ENCODE data around the gene RAB3B. TPM values are rescaled to one million over a fixed set of nuclear protein-coding genes. Genes with fewer than 3 reads are reported as not detected.
"Not testable (repeated sequence)": the region's sequence is repeated elsewhere in the genome, so short reads cannot be mapped to it uniquely, and the experiment has no call there.

Gene RAB3B
- total RNA-seq, 2 experiments from 2014 or later, result 0.03 to 0.06 TPM

- H3K27me3 Mint-ChIP-seq, result peaks cover 17% of the 10 kb centered on the region
- DNase-seq (no peak), ATAC-seq (ENCODE audit: low read depth) (no peak)
- H3K4me3 Mint-ChIP-seq, result no peak overlapping the region
- no peak overlapping the region for H3K27ac Mint-ChIP-seq
- H3K4me1 Mint-ChIP-seq, result peaks cover 2% of the 10 kb centered on the region
- no peaks in the 10 kb centered on the region for H3K9me3 Mint-ChIP-seq
- no peaks in the 10 kb centered on the region for H3K36me3 Mint-ChIP-seq
- POLR2A ChIA-PET, result no interaction called here
These were observed 77.6 kb downstream of the RAB3B start for GRCh38 chr1:51912881-51913280.

- POLR2A ChIA-PET, result no interaction called here
- peaks cover 4% of the 10 kb centered on the region for H3K36me3 Mint-ChIP-seq
- ATAC-seq (ENCODE audit: low read depth), result no peak
- H3K9me3 Mint-ChIP-seq, result peaks cover 4% of the 10 kb centered on the region
- H3K27ac Mint-ChIP-seq, result no peak overlapping the region
- H3K27me3 Mint-ChIP-seq, result peaks cover 7% of the 10 kb centered on the region
- no peak for DNase-seq
- H3K4me3 Mint-ChIP-seq, result no peak overlapping the region
- H3K4me1 Mint-ChIP-seq, result peaks cover 7% of the 10 kb centered on the region
These were observed 80.1 kb downstream of the RAB3B start for GRCh38 chr1:51910221-51911000.

GRCh38 chr1:51908499-51908898 is 82.0 kb downstream of the RAB3B start:
- Mint-ChIP-seq H3K9me3 (peaks cover 4% of the 10 kb centered on the region), H3K36me3 (peaks cover 4% of the 10 kb centered on the region), H3K4me1 (peaks cover 7% of the 10 kb centered on the region), H3K27ac (no peak overlapping the region), H3K27me3 (no peaks in the 10 kb centered on the region), H3K4me3 (no peak overlapping the region)
- ATAC-seq (ENCODE audit: low read depth) (no peak), DNase-seq (no peak)
- POLR2A ChIA-PET, result no interaction called here

GRCh38 chr1:51907079-51907702 is 83.3 kb downstream of the RAB3B start:
- Mint-ChIP-seq H3K4me3 (no peak overlapping the region), H3K4me1 (peaks cover 7% of the 10 kb centered on the region), H3K27me3 (peaks cover 2% of the 10 kb centered on the region), H3K27ac (no peak overlapping the region), H3K9me3 (peaks cover 4% of the 10 kb centered on the region), H3K36me3 (peaks cover 4% of the 10 kb centered on the region)
- POLR2A ChIA-PET, result no interaction called here
- ATAC-seq (ENCODE audit: low read depth), result no peak
- DNase-seq, result no peak

GRCh38 chr1:51906306-51907078 is 84.0 kb downstream of the RAB3B start:
- H3K4me1 Mint-ChIP-seq, result peaks cover 7% of the 10 kb centered on the region
- ATAC-seq (ENCODE audit: low read depth), result no peak
- peaks cover 4% of the 10 kb centered on the region for H3K36me3 Mint-ChIP-seq
- no peak overlapping the region for H3K4me3 Mint-ChIP-seq
- POLR2A ChIA-PET, result no interaction called here
- H3K9me3 Mint-ChIP-seq, result peaks cover 4% of the 10 kb centered on the region
- no peak for DNase-seq
- H3K27ac Mint-ChIP-seq, result peak overlapping the region; percentile 68
- peaks cover 2% of the 10 kb centered on the region for H3K27me3 Mint-ChIP-seq

- POLR2A ChIA-PET, result no interaction called here
- no peak overlapping the region for H3K27ac Mint-ChIP-seq
- ATAC-seq (ENCODE audit: low read depth) (no peak), DNase-seq (no peak)
- H3K36me3 Mint-ChIP-seq, result peaks cover 4% of the 10 kb centered on the region
- peaks cover 5% of the 10 kb centered on the region for H3K4me1 Mint-ChIP-seq
- H3K4me3 Mint-ChIP-seq, result no peak overlapping the region
- H3K9me3 Mint-ChIP-seq, result peaks cover 4% of the 10 kb centered on the region
- H3K27me3 Mint-ChIP-seq, result peaks cover 9% of the 10 kb centered on the region
These were observed 88.0 kb downstream of the RAB3B start for GRCh38 chr1:51902456-51902855.

- POLR2A ChIA-PET, result no interaction called here
- H3K9me3 Mint-ChIP-seq, result no peaks in the 10 kb centered on the region
- H3K27me3 Mint-ChIP-seq, result peaks cover 14% of the 10 kb centered on the region
- no peaks in the 10 kb centered on the region for H3K36me3 Mint-ChIP-seq
- no peak for DNase-seq
- no peak overlapping the region for H3K27ac Mint-ChIP-seq
- no peak for ATAC-seq (ENCODE audit: low read depth)
- peaks cover 3% of the 10 kb centered on the region for H3K4me1 Mint-ChIP-seq
- H3K4me3 Mint-ChIP-seq, result no peak overlapping the region
These were observed 89.3 kb downstream of the RAB3B start for GRCh38 chr1:51901151-51901550.

- Mint-ChIP-seq H3K4me3 (no peak overlapping the region), H3K4me1 (peaks cover 3% of the 10 kb centered on the region), H3K27ac (no peak overlapping the region), H3K27me3 (peaks cover 24% of the 10 kb centered on the region), H3K9me3 (no peaks in the 10 kb centered on the region), H3K36me3 (no peaks in the 10 kb centered on the region)
- DNase-seq (no peak), ATAC-seq (ENCODE audit: low read depth) (no peak)
- POLR2A ChIA-PET, result no interaction called here
These were observed 91.5 kb downstream of the RAB3B start for GRCh38 chr1:51899022-51899421.

GRCh38 chr1:51898090-51898734 is 92.3 kb downstream of the RAB3B start:
- ATAC-seq (ENCODE audit: low read depth), result no peak

GRCh38 chr1:51897699-51898031 is 92.8 kb downstream of the RAB3B start:
- Mint-ChIP-seq H3K4me1 (peaks cover 3% of the 10 kb centered on the region), H3K36me3 (no peaks in the 10 kb centered on the region), H3K9me3 (no peaks in the 10 kb centered on the region), H3K27ac (no peak overlapping the region), H3K27me3 (peaks cover 28% of the 10 kb centered on the region), H3K4me3 (no peak overlapping the region)
- POLR2A ChIA-PET, result no interaction called here
- ATAC-seq (ENCODE audit: low read depth) (no peak), DNase-seq (no peak)

More at GRCh38 chr1:51898090-51898734, 92.3 kb downstream of the RAB3B start:
- H3K4me1 Mint-ChIP-seq, result peaks cover 3% of the 10 kb centered on the region
- no peak for DNase-seq
- H3K27ac Mint-ChIP-seq, result no peak overlapping the region
- H3K4me3 Mint-ChIP-seq, result no peak overlapping the region
- H3K9me3 Mint-ChIP-seq, result no peaks in the 10 kb centered on the region
- POLR2A ChIA-PET, result no interaction called here
- H3K36me3 Mint-ChIP-seq, result no peaks in the 10 kb centered on the region
- H3K27me3 Mint-ChIP-seq, result peaks cover 26% of the 10 kb centered on the region

GRCh38 chr1:51894748-51895147 is 95.8 kb downstream of the RAB3B start:
- H3K27me3 Mint-ChIP-seq, result peaks cover 48% of the 10 kb centered on the region
- H3K9me3 Mint-ChIP-seq; ATAC-seq (ENCODE audit: low read depth); H3K27ac Mint-ChIP-seq; H3K36me3 Mint-ChIP-seq; H3K4me3 Mint-ChIP-seq; POLR2A ChIA-PET; DNase-seq; H3K4me1 Mint-ChIP-seq: not testable (repeated sequence)

- DNase-seq, result peak; percentile 96
- Mint-ChIP-seq H3K4me1 (peaks cover 28% of the 10 kb centered on the region), H3K9me3 (no peaks in the 10 kb centered on the region), H3K27me3 (peaks cover 11% of the 10 kb centered on the region), H3K4me3 (no peak within 1 kb of the TSS), H3K27ac (no peak within 1 kb of the TSS), H3K36me3 (peaks cover 14% of the 10 kb centered on the region)
- ATAC-seq (ENCODE audit: low read depth), result peak; percentile 95
- POLR2A ChIA-PET, result interaction anchor here (1.2 to 1.5 kb wide), 6 partner anchors 9 to 360 kb away, joined by 3 to 4 read pairs (median 3); partner anchors contain the start of gene EPS15
These were observed 111.7 kb downstream of the RAB3B start, which contains the start of gene NRDC for GRCh38 chr1:51878616-51879336. TSS of gene NRDC (minus strand) at chr1:51878727. CDS start at chr1:51878615, 112 bp downstream.

GRCh38 chr1:51878308-51878615 is 112.2 kb downstream of the RAB3B start:
- Mint-ChIP-seq H3K27me3 (peaks cover 6% of the 10 kb centered on the region), H3K9me3 (no peaks in the 10 kb centered on the region), H3K27ac (no peak overlapping the region), H3K4me1 (peaks cover 30% of the 10 kb centered on the region), H3K4me3 (no peak overlapping the region), H3K36me3 (peaks cover 14% of the 10 kb centered on the region)
- POLR2A ChIA-PET, result interaction anchor here (0.5 to 1.5 kb wide), 8 partner anchors 9 to 1158 kb away, joined by 3 to 4 read pairs (median 4); partner anchors contain the start of gene EPS15
- ATAC-seq (ENCODE audit: low read depth), result no peak
- no peak for DNase-seq

Data from activated naive CD8-positive, alpha-beta T cell treated with anti-CD3 and anti-CD28 coated beads, Interleukin-2, amount 10 ng/mL, durations not matched to agents 7 days and 5 days (primary cell).